EH (cell line): ENCODE measurements around the gene NECTIN4.
A peak's percentile ranks its signal among the peaks of the same experiment; 100 is the strongest.
"Not testable (repeated sequence)": the region's sequence is repeated elsewhere in the genome, so short reads cannot be mapped to it uniquely, and the experiment has no call there.

Experiments
- DNase-seq: peaks from one replicate; pipeline ENCODE4 v3.0.0-alpha.2; 2015; ENCODE audit warnings: low read depth

Gene NECTIN4

DNA sequence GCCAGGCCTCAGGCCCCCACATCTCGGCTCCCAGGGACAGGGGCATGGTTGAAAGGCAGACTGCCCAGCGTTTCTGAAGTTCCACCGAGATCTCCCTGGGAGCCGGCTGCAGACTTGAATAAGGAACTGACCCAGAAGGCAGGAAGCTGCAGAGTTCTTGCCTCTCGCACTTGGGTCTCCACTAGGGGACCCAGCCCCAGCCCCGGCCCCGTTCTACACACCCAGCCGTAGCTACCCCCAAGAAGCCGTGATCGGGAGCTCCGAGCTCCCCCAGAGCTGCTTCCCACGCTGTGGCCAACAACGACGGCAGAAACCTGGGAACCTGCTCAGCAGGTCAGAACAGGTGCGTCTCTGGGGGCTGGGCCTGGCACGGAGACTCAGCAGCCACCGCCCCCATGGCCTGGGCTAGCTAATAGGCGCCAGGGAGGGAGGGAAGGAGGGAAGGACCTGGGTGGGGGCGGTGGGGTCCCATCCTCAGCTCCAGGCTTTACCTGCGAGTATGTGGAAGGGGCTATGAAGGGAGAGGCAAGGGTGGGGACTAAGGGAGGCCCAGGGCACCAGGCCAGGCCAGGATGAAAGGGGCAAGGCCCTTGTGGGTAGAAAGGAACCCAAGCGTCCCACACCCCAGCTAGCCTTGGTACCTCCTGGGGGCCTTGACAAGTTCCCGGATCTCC lies at the start of gene NECTIN4:
Gene NECTIN4, minus strand, starts transcription at position 308 of the 674 bp plus-strand sequence. Its CDS starts 262 bp downstream, at position 46.
- no peak for DNase-seq

DNA sequence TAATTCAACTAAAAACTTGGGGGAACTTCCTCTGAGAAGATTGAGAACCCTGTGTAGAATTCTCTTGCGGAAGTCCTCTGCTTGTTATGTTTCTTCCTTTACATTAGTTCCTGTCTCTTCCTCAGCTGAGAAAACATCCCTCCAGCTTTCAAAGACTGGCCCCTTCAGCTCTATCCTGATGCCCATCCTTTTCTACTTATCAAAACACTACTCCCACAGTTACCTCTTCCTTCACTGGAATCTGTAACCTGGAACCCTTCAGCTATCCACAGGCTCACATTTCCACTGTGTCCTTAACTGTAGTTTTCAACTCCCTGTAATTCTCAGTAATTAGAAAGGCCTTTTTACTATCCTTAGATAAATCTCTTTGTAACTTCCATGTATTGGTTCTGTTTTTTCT lies 49.1 kb upstream of the NECTIN4 start:
- DNase-seq: no peak

DNA sequence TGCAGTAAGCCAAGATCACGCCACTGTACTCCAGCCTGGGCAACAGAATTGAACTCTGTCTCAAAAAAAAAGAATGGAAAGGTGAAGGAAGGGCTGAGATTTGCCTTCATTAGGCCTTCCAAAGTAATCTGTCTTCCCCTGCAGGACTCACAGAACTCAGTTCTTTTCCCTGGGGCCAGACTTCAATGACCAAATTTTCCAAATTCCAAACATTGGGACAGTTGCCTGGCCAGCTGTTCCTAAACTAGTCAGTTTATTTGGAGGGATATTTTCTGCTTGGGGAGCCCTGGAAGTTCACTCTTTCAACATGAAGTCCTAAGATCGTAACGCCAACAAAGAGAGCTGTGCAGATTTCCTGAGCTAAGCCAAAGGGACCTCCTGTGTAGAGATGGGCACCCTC lies 48.5 kb upstream of the NECTIN4 start:
- peak; percentile 21 for DNase-seq

GRCh38 chr1:161133220-161133740 lies 43.9 kb upstream of the NECTIN4 start:
- peak; percentile 37 for DNase-seq

- peak; percentile 98 for DNase-seq
Observed at GRCh38 chr1:161132410-161133219, 43.3 kb upstream of the NECTIN4 start, which contains the start of gene DEDD. DEDD (minus strand) TSS chr1:161132667; CDS start chr1:161124462, 8,205 bp downstream.

DNA sequence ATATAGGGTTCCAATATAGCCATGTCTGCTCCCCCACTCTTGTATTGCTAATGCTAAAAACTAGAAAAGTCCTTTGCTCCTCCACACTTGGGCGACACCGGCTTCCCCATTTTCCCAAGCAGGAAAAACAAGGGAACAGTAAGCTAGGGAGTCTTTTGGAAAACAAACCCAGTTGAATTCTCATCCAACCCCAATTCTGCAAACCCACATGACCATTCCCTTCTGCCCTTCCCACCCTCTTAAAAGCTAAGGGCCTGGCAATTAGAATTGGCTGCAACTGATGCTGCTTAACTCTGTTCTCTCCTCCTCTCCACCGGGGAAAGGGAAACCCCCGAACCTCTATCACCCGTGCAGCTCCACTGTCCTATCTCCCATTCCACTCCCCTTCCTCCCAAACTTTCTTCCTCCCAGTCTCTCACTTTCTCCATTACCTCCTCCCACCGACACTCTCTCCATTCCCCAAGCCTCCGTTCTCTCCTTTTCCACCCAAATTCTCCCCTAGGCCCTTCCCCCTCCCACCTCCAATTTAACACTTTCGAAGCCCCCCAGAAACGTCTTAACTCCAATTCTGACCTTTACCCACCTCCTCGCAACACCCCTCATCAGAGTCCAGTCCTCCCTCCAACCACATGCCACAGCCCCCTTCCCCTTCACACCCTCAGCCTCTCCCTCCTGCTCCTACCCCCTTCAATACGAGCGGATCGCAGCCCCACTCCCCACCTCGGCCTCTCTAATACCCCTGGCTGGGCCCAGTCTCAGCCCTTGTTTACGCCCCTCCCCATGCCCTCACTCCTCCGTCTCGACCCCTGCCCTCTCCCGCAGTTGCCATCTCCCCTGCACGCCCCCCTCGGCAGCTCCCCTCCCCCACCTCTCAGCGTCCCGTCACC lies 42.4 kb upstream of the NECTIN4 start:
- DNase-seq: peak; percentile 39

DNA sequence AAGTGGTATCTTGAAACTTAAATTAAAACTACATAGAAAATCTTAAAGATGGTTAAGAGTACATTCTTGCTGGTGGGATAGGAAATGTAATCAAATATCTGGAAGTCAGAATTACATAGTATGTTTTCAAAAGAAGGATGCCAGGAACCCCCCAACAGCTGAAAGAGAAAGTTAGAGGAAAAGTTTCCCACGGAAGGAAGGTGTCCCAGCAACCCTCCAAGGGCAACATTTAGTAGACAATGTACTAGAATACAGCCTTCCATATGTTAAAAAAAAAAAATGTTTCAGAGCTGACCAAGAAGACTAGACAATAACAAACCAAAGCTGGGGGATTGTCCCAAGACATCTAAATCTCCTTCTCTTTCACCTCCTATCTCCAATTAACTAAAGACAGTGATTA lies 40.9 kb upstream of the NECTIN4 start:
- DNase-seq: no peak

- no peak for DNase-seq
Observed at GRCh38 chr1:161128591-161129420, 39.4 kb upstream of the NECTIN4 start.

DNA sequence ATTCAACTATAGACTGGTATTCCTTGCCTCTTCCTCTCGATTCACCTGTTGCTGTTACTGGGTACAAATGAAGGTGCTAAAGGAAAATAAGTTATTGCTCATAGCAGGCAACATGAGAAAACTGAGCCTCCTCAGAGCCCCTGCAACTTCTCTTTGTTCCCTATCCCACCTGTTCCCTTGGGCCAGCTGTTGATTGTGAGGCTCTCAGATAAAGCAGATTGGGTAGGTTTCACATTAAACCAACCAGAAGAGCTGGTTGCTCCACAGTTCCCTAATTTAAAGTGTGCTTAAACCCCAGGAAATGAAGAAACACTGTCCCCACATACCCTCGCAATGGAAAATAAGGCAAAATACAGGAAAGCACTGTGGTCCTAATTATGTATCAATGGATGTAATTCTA lies 38.3 kb upstream of the NECTIN4 start:
- DNase-seq: no peak

- DNase-seq: no peak
Observed at GRCh38 chr1:161122967-161123366, 33.6 kb upstream of the NECTIN4 start.

DNA sequence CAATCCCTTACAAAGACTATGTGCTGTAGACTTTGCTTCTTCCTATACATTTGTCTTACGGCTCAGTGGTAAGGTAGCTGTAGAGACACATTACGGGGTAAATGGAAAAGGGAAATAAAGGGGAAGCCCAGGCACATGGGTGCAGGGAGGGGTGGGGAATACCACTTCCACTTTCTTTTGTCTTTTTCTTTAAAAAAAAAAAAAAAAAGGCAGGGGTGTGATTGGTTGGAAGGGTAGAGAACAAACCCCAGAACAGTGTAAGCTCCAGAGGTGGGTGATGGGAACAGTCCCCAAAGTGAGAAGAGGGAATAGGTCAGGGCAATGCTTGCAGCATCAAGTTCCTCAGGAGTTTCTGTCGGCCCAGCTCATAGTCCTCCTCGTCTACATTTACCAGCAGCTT lies 32.5 kb upstream of the NECTIN4 start:
- DNase-seq: no peak

DNA sequence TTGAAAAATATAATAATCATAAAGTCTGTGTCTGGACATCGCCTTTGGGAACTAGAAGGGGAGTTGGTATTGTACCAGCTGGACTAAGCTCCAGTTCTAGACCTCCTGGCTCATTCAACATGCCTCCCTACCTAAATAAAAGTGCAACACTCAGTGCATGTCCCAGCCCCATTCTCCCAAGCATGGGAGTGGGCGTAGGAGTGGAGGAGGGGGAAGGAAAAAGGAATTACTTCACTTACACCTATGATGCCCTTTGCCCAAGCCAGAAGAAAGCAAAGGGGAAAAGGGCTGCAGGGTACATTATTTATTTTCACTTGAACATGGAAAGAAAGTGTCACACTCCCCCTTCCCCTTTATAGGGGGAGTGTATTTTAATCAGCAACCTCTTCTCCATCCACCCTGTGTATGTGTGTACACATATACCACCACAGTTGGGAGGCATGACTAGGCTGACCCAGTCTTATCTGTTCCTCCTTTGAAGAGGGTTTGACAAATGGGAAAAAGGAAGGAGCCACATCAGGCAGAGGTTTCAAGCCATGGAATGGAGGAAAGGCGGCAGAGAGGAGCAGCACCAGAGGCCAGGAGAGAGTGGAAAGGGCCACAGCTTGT lies 31.8 kb upstream of the NECTIN4 start:
- no peak for DNase-seq

GRCh38 chr1:161119092-161119903 lies 29.9 kb upstream of the NECTIN4 start:
- peak; percentile 66 for DNase-seq

GRCh38 chr1:161117759-161118581 lies 28.6 kb upstream of the NECTIN4 start, which contains the start of the genes NIT1 and PFDN2:
NIT1 (plus strand) TSS chr1:161118105; CDS start chr1:161118177, 72 bp downstream.
PFDN2 (minus strand) TSS chr1:161118037; CDS start chr1:161118026, 11 bp downstream.
- peak; percentile 83 for DNase-seq

GRCh38 chr1:161115961-161116360 lies 26.6 kb upstream of the NECTIN4 start:
- not testable (repeated sequence) for DNase-seq

- peak; percentile 74 for DNase-seq
Observed at GRCh38 chr1:161115132-161115711, 25.9 kb upstream of the NECTIN4 start.

- no peak for DNase-seq
Observed at GRCh38 chr1:161114556-161114955, 25.2 kb upstream of the NECTIN4 start.

GRCh38 chr1:161113915-161114314 lies 24.6 kb upstream of the NECTIN4 start:
- no peak for DNase-seq
